NCI-H2029 (cell line): ENCODE measurements around the gene KCNAB1.

Source experiments
- DNase-seq: peaks from one replicate; lab custom pipeline; 2025; lab: John Stamatoyannopoulos, UW

Gene KCNAB1

GRCh38 chr3:156371701-156372100 lies 251.3 kb downstream of the KCNAB1 start:
- DNase-seq, result no peak

- DNase-seq, result no peak
Observed at GRCh38 chr3:156373095-156373494, 252.7 kb downstream of the KCNAB1 start.

DNA sequence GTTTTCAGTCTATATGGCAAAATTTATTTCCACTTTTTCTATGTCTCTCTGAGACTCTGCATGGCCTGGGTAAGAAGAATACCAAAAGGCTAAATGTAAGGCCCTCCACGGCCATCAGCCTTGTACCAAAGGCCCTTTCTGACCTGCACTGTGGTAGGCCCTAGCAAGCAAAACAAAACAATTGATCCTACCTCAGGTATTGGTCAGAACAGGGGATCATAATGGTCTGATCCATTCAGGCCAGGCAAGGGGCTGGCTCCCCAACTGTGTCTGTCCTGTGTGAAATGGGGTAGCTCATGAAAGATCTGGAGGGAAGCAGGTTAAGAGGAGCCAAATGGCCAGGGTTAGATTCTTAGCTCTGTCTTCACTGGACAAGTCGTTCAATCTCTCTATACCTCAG lies 253.3 kb downstream of the KCNAB1 start:
- DNase-seq, result no peak

- no peak for DNase-seq
Observed at GRCh38 chr3:156376199-156376598, 255.8 kb downstream of the KCNAB1 start.

GRCh38 chr3:156377266-156377665 lies 256.9 kb downstream of the KCNAB1 start:
- no peak for DNase-seq

- DNase-seq, result no peak
Observed at GRCh38 chr3:156377718-156378117, 257.3 kb downstream of the KCNAB1 start.

GRCh38 chr3:156378871-156379270 lies 258.5 kb downstream of the KCNAB1 start:
- DNase-seq, result no peak

DNA sequence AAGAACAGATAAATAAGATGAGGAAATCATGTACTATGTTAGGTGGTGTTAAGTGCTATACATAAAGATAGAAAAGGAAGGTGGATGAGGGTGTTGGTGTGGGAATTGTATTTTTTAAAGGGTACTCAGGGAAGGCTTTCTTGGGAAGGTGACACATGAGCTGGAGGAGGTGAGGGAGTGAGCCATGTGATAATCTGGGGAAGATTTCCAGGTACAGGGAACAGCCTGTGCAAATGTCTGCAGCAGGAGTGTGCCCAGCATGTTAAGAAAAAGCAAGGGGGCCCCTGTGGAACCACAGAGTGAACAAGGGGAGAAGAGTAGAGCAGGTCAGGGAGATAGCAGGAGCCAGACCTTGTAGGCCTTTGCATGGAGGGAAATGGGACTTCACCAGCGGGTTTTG lies 258.9 kb downstream of the KCNAB1 start:
- DNase-seq, result no peak

DNA sequence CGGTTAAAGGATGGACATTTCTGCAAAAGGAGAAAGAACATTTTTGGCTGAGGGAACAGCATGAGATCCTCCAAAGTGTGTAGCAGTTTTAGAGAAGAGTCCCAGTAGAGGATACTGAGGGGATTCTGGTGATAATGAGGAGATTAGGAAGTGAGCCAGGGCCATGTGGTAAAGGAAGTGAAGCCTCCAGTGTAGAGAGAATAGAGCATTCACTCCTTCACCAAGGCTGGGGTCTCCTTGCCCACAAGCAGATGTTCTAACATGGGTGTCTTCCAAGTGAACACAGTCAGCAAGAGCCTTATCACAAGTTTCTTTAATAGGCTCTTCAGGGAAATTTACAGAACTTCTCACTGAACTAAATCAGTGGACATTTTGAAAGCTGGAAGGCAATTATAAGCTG lies 260.9 kb downstream of the KCNAB1 start:
- no peak for DNase-seq

GRCh38 chr3:156382458-156383346 lies 262.3 kb downstream of the KCNAB1 start:
- DNase-seq, result no peak

DNA sequence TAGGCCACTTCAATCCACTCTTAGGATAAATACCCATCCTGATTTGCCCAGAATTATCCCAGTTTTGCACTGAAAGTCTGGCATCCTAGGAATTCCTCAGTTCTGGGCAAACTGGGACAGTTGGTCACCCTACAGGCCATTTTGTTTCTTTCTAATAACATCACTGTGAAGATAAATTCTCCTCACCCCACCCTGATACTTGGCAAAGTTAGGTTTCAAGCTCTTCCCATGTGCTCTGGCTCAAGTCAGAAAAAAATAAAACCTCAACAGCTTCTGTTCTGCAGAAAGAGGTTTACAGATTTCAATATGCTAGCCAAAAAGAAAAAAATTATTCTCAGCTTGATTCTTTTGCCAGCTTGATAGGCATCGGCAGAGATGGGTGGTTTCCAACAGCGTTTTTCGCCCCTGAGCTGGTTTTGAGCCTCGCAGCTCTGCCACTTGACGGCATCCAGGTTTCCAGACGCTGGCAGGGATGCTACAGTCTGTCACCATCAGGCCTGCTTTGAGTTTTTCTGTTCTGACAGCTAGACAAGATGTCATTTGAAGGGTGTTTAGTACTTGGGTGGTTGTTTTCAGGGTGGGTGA lies 263.2 kb downstream of the KCNAB1 start:
- no peak for DNase-seq

DNA sequence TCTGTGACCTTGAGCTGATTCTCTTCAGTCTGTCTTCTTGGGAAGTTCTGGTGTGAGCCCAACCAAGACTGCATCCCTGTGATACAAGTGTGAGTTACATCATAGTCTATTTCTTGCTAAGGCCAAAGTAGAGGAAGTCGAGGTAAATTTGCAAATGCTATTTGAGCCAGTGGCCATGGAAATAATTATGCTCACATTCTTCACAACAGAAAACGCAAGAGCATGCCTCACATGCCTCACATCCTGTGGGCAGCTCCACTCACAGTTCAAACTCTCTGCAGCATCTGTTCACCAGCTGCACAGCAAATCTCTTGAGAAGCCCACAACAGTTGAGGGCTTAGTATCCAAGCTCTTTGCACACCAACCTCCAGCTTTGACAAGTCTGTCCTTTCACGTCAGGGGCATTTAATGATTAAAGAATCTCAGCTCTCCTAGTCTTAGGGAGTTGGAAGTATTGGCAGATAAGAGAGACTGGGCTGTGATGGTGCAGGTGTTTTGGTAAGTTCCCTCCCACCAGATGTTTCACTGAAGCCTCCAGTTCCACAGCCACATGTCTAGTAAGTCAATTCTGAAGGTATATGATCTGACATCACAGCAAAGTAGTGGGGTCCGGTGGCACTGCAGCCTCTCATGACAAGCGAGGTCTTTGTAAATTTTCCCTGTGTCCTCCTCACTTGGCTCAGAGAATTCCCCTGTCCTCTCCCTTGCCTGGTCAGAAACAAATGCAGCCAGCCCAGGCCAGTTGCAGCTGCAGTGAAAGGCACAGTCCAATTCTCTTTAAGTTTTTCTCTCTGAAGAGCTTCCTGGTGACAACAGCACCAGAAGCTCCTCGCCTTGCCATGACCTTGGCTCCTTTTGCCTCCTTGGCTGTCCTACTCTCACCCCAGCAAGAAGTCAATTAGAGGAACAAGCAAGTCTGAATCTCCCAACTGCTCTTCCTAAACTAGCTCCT lies 268.4 kb downstream of the KCNAB1 start:
- DNase-seq, result no peak

DNA sequence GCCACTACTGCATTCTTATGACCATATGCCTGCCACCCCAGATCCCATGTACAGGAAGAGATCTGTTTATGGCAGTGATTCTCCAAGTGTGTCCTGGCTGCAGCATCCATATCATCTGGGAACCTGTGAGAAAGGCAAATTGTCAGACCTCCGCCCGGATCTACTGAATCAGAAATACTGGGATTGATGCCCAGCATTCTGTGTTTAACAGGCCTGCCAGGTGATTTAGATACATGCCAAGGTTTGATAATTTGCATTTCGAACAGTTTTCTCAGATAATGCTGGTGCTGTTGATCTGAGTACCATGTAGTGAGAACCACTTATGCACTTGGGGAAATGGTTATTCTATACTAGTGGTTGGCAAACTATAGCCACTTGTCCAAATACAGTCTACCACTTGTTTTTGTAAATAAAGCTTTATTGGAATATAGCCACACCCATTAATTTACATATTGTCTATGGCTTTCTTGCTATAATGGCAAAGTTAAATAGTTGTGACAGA lies 269.1 kb downstream of the KCNAB1 start:
- peak; percentile 27 for DNase-seq

- no peak for DNase-seq
Observed at GRCh38 chr3:156390846-156391245, 270.5 kb downstream of the KCNAB1 start.

DNA sequence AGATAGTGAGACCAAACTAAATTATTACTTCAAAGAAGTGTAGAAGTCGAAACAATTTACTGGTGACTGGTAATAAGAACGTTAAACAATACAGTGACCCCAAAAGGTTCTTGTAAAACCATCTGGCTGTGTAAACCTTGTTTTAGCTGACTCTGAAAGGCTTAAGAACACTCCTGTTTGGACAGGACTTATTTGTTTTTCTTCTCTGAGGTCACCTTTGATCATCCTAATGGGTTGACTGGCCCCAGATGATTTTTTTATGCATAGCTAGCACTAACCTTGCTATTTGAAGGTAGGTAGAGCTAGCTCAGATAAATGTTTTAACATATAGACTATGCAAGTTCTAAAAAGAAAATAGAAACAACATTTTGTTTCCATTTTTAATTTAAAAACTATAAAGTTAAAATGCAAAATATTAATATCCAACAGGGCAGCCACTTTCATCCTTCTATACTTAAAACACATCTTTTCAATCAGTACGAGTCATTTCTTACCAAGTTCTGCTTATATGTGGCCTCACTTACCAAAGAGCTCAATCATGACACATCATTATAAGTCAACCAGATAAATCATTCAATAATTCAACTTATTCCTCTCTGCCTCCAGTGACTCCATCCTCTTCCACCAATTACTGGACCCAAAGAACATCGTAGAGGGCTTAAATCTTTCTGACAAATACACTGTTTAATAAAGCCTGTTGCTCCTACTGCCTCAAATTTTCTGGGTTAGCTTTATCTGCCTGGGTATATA lies 275.8 kb downstream of the KCNAB1 start:
- DNase-seq, result no peak

GRCh38 chr3:156396851-156397250 lies 276.5 kb downstream of the KCNAB1 start:
- no peak for DNase-seq

DNA sequence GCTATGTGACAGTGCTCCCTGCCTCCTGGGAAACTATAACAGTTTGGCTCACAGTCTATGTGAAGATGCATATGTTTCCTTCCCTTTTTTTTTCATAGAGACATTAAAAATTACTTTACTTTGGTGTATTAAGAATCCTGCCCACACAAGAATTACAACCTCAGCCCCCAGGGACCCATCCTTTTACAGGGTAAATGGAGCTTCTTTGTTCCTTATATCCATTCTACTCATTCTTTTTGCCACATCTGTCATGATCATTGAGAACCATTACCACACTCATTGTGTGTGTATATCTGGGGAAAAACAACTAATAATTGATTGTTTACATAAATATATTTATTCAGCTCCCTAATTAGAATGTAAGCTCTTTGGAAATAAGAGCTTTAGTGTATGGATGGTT lies 277.2 kb downstream of the KCNAB1 start:
- no peak for DNase-seq

DNA sequence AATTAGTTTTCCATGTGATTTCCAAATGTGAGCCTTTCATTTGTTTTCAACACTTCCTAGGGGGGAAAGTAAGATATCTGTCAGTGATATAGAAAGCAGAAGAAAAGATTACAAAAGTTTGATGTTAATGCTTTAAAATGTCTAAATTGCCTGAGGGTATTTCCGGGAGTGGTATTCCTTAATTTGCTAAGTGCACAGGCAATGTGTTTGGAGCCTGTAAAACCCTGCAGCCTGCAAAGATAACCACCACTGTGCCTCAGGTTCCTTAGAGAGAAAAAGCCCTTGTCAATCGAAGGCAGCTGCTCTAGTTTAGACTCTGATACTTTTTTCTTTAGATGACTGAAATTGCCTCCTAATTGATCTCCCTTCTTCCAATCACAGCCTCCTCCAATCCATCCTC lies 279.7 kb downstream of the KCNAB1 start:
- no peak for DNase-seq

- no peak for DNase-seq
Observed at GRCh38 chr3:156400735-156401134, 280.4 kb downstream of the KCNAB1 start.

DNA sequence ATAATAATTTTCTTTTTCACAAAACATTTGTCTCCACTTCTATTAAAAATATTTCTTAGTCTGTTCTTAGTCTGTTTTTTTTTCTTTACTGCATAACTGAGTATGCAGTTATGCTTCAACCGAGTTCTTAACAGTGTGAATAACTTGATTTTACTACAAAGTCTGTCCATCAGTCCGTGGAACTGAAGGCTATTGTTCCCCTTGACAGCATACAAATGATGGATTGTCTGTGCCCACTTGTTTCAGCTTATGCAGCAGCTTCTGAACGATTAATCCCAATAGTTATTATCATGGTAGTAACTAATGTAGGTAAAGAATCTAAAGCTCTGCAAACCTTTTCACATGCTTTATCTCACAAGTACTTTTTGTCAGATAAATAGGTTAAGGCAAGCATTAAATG lies 283.8 kb downstream of the KCNAB1 start:
- no peak for DNase-seq

- DNase-seq, result no peak
Observed at GRCh38 chr3:156406393-156406792, 286.0 kb downstream of the KCNAB1 start.
